Transverse colon (tissue), 4 donors: ENCODE measurements around the gene STAT6.

ENCODE experiments used
- CTCF ChIP-seq, 5 experiments: fragments of 200-600 bp in 3 of 5; fragments of 450-650 bp in 2 of 5; sonication (generic) in 3 of 5; IDR thresholded peaks; 1 replicate in 2 of 5; 2 replicates in 3 of 5; pipeline ENCODE4 v1.5.1; 2016 to 2017; ENCODE audit warnings: antibody characterized with exemption in 5 of 5, inconsistent platforms in 3 of 5, mild to moderate bottlenecking in 2 of 5, moderate library complexity in 1 of 5
- EP300 ChIP-seq: sonication (generic); formaldehyde crosslinking; IDR thresholded peaks from one replicate; pipeline ENCODE4 v1.6.1; 2017; ENCODE audit warnings: antibody characterized with exemption, low read depth
- POLR2A ChIP-seq: fragments of 450-650 bp; IDR thresholded peaks from one replicate; pipeline ENCODE4 v1.6.1; 2016; ENCODE audit warnings: antibody characterized with exemption, mild to moderate bottlenecking, moderate library complexity
- POLR2AphosphoS5 ChIP-seq, 3 donors: sonication (generic); formaldehyde crosslinking; IDR thresholded peaks; one replicate each; pipeline ENCODE4 v1.6.1; 2016; ENCODE audit warnings: antibody characterized with exemption in 3 of 3

- TF ChIP-seq POLR2AphosphoS5 (IDR thresholded peaks at IDR 0.05) (no peak), CTCF (IDR thresholded peaks at IDR 0.05) (no peak), EP300 (no peak), POLR2A (no peak)
Observed at GRCh38 chr12:57079821-57080220, 31.3 kb downstream of the STAT6 start.
